ENCODE measurements around the gene ACADS.

Gene ACADS

DNA sequence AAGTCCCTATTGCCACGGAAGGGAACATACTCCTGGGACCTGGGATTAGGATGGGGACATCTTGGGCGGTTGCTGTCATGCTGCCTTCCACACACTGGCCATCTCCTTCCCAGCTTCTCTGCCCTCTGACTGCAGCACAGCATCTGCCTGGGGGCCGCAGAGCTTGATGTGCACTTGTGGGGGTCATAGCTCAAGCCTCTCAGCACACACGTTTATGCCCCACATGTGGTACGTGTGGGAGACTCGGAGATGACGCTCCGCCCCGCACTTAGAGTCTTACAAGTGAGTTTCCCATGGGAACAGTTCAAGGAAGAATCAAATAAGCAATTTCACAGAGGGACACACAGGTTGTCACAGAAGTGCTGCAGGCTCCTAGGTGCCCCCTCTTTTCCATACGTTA lies 8.6 kb downstream of the ACADS start:
- DNase-seq, result no peak
- Mint-ChIP-seq H3K4me3 (no peak overlapping the region), H3K9me3 (peaks cover 17% of the 10 kb centered on the region), H3K36me3 (ENCODE audit: low read depth) (peaks cover 34% of the 10 kb centered on the region), H3K27me3 (ENCODE audit: low read depth, poor library complexity) (no peaks in the 10 kb centered on the region), H3K27ac (no peak overlapping the region), H3K4me1 (no peaks in the 10 kb centered on the region)
- TF ChIP-seq, protein P1, sequence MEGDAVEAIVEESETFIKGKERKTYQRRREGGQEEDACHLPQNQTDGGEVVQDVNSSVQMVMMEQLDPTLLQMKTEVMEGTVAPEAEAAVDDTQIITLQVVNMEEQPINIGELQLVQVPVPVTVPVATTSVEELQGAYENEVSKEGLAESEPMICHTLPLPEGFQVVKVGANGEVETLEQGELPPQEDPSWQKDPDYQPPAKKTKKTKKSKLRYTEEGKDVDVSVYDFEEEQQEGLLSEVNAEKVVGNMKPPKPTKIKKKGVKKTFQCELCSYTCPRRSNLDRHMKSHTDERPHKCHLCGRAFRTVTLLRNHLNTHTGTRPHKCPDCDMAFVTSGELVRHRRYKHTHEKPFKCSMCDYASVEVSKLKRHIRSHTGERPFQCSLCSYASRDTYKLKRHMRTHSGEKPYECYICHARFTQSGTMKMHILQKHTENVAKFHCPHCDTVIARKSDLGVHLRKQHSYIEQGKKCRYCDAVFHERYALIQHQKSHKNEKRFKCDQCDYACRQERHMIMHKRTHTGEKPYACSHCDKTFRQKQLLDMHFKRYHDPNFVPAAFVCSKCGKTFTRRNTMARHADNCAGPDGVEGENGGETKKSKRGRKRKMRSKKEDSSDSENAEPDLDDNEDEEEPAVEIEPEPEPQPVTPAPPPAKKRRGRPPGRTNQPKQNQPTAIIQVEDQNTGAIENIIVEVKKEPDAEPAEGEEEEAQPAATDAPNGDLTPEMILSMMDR (IDR thresholded peaks at IDR 0.05), result no peak

GRCh38 chr12:120735181-120735580 lies 9.6 kb downstream of the ACADS start:
- Mint-ChIP-seq H3K27ac (no peak overlapping the region), H3K4me1 (no peaks in the 10 kb centered on the region), H3K4me3 (no peak overlapping the region), H3K9me3 (peaks cover 17% of the 10 kb centered on the region), H3K36me3 (ENCODE audit: low read depth) (peaks cover 25% of the 10 kb centered on the region), H3K27me3 (ENCODE audit: low read depth, poor library complexity) (no peaks in the 10 kb centered on the region)
- TF ChIP-seq, protein P1 (IDR thresholded peaks at IDR 0.05), result no peak
- no peak for DNase-seq

DNA sequence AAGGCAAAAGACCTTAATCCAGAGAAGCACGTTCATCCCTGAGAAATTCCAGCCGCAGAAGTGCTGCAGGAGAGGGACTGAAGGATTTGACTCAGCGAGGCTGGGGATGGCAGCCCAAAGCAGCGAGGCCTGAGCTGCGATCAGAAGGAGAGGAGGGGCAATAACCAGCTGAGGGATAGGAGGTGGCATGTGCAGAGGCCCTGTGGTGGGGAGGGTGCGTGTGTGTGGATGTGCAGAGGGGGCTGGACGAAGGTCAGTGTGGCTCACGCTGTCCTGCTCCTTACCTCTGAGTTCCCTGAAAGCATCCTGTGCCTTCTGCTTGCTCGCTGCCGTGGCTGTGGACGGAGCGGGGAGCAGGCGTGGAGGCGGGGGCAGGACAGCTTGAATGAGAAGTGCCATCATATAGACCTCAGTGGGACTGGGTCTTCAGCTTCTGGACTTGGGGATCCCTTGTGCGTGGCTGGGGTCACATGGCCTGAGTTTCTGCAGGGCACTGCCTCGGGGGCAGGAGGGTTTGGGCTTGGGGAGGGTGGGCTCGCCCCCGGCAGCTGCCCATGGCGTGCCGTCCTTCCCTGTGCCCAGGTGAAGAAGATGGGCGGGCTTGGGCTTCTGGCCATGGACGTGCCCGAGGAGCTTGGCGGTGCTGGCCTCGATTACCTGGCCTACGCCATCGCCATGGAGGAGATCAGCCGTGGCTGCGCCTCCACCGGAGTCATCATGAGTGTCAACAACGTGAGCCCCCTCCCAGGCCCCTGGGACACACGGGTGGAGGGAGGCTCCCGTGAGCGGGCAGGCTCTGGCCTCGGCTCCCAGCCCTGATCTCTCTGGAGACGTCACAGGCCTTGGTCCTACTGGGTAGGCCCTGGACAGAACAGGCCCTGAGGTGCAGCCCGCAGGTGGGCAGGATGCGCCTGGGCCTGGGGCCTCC lies 11.0 kb downstream of the ACADS start:
- Mint-ChIP-seq H3K27me3 (ENCODE audit: low read depth, poor library complexity) (no peaks in the 10 kb centered on the region), H3K4me3 (no peak overlapping the region), H3K36me3 (ENCODE audit: low read depth) (peaks cover 17% of the 10 kb centered on the region), H3K9me3 (peaks cover 13% of the 10 kb centered on the region), H3K4me1 (no peaks in the 10 kb centered on the region), H3K27ac (peak overlapping the region; percentile 90)
- TF ChIP-seq, protein P1 (IDR thresholded peaks at IDR 0.05), result no peak
- DNase-seq, result no peak

DNA sequence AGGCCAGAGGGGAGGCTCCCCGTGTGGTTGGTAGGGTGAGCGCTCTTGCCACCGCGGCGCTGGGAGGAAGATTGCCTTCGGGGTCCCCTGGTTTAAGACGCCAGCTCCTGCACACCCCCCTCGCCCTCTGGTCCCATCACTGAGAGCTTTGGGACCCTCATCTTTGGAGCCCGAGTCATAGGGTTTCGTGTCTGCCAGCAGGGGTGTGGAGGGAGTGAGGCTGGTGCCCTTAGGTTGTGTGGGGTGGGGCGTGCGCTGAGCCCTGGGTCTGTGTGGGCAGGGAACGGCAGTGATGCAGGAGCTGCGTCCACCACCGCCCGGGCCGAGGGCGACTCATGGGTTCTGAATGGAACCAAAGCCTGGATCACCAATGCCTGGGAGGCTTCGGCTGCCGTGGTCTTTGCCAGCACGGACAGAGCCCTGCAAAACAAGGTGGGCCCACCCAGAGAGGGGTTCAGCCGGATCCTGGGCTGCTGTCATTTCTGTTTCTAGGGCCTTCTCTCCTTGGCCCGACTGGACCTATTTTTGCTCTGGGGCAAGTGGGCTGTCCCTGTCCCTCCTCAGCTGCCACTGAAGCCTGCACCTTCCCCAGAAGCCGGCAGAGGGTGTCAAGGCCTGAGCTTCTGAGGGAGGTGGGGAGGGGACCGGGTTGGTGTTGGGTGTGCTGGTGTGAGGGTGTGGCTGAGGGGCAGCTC lies 12.1 kb downstream of the ACADS start:
- TF ChIP-seq, protein P1 (IDR thresholded peaks at IDR 0.05), result peak; percentile 35
- H3K4me1 Mint-ChIP-seq, result no peaks in the 10 kb centered on the region
- peak; percentile 38 for DNase-seq

GRCh38 chr12:120738252-120739030 lies 12.8 kb downstream of the ACADS start:
- peaks cover 11% of the 10 kb centered on the region for H3K36me3 Mint-ChIP-seq (ENCODE audit: low read depth)
- TF ChIP-seq, protein P1 (IDR thresholded peaks at IDR 0.05), result no peak
- H3K4me1 Mint-ChIP-seq, result no peaks in the 10 kb centered on the region
- H3K4me3 Mint-ChIP-seq, result no peak overlapping the region
- no peaks in the 10 kb centered on the region for H3K27me3 Mint-ChIP-seq (ENCODE audit: low read depth, poor library complexity)
- H3K27ac Mint-ChIP-seq, result no peak overlapping the region
- H3K9me3 Mint-ChIP-seq, result peaks cover 9% of the 10 kb centered on the region
- DNase-seq, result no peak

More for the DNA sequence above, 12.1 kb downstream of the ACADS start:
- H3K4me3 Mint-ChIP-seq, result no peak overlapping the region
- H3K27me3 Mint-ChIP-seq (ENCODE audit: low read depth, poor library complexity), result no peaks in the 10 kb centered on the region
- peaks cover 13% of the 10 kb centered on the region for H3K9me3 Mint-ChIP-seq
- H3K36me3 Mint-ChIP-seq (ENCODE audit: low read depth), result peaks cover 13% of the 10 kb centered on the region
- no peak overlapping the region for H3K27ac Mint-ChIP-seq
